HG03280 (cell line): ENCODE results near the gene PDCD5.
"Not testable (repeated sequence)": the region's sequence is repeated elsewhere in the genome, so short reads cannot be mapped to it uniquely, and the experiment has no call there.

ENCODE experiments used
- ATAC-seq: cut with Tn5 transposase; IDR thresholded peaks from one replicate; pipeline ENCODE4 v1.9.1; 2021; ENCODE audit warnings: mild to moderate bottlenecking, moderate library complexity; ENCODE audit not compliant: unreplicated experiment

Gene PDCD5

DNA sequence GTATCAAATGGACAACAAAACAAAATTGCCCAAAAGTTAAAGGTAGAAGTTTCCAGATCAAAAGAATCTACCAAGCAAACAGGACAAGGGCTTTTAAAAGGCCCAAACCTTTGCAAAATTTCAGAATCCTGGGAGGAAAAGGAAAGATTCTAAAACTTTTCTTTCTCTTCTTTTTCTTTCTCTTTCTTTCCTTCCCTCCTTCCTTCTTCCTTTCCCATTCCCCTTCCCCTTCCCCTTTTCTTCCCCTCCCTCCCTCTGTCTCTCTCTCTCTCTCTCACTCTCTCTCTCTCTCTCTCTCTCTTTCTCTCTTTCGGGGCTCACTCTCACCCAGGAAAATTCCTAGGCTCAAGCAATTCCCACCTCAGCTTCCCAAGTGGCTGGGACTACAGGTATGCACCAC is 4.2 kb upstream of the PDCD5 start:
- ATAC-seq = no peak

DNA sequence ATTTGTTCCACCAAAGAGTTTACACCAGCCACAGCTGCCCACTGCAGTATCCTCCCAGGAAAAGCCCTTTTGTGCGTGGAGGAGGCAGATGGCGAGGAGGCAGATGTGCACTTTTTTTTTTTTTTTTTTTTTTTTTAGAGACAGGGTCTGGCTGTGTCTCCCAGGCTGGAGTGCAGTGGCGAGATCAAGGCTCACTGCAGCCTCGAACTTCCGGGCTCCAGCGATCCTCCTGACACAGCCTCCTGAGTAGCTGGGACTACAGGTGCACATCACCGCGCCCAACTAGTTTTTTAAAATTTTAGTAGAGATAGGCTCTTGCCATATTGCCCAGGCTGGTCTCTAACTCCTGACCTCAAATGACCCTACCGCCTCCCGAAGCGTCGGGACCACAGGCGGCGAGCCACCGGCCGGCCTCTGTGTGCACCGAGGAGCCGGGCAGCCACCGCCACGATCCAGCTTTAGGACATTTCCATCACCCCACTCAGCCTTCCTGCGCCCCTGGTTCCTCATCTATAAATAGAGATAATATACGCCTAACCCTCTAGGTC is 563 bp upstream of the PDCD5 start:
- peak; percentile 21 for ATAC-seq

DNA sequence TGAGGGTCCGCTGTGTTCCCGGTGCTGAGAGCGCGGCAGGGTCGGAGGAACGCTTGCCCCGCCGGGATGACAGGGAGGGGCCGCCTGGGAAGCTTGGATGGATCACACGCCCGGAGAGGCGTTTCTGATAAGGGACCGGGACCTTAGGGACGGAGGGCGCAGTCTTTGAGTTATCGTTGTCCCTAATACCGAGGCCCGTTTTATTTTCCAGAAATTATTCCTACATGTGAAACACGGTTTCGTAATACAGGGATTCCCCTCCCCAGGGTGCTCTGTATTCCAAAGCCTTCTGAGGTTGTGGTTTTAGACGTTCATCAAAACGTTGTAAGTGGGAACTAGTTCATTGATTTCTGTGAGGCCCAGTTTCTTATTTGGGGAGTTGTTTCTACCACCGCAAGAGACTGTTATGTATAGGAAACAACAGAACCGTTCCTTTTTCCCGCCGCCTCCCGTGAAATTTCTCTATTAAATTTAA is 752 bp downstream of the PDCD5 start:
- peak; percentile 10 for ATAC-seq

DNA sequence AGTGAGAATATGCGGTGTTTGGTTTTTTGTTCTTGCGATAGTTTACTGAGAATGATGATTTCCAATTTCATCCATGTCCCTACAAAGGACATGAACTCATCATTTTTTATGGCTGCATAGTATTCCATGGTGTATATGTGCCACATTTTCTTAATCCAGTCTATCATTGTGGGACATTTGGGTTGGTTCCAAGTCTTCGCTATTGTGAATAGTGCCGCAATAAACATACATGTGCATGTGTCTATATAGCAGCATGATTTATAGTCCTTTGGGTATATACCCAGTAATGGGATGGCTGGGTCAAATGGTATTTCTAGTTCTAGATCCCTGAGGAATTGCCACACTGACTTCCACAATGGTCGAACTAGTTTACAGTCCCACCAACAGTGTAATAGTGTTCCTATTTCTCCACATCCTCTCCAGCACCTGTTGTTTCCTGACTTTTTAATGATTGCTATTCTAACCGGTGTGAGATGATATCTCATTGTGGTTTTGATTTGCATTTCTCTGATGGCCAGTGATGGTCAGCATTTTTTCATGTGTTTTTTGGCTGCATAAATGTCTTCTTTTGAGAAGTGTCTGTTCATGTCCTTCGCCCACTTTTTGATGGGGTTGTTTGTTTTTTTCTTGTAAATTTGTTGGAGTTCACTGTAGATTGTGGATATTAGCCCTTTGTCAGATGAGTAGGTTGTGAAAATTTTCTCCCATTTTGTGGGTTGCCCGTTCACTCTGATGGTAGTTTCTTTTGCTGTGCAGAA is 6.9 kb downstream of the PDCD5 start:
- not testable (repeated sequence) for ATAC-seq

DNA sequence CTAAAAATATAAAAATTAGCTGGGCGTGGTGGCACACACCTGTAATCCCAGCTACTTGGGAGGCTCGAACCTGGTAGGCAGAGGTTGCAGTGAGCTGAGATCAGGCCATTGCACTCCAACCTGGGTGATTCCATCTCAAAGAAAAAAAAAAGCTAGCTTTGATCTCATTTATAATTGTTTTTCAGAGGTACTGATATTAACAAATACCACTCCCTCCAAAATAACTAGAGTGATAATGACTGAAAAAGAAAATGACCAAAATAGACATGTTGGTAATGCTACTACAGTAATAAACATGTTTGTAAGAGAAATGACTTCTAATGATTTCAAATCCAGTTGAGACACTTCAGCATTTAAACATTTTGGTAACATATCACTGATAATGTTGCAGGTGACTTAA is 13.0 kb downstream of the PDCD5 start:
- ATAC-seq = no peak

DNA sequence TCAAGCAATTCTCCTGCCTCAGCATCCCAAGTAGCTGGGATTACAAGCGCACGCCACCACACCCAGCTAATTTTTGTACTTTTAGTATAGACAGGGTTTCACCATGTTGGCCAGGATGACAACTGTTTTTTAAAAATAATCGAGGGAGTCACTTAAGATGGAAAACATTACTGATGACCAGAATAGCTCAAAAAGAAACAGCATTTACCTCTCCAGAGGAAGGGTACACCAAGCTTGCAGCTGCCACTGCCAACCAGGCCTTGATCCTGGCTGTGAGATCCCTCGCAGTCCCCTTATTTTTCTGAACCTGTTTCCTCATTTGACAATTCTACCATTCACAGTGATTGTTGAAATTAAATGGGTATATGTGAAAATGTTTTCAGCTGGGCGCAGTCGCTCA is 14.5 kb downstream of the PDCD5 start:
- ATAC-seq = no peak

DNA sequence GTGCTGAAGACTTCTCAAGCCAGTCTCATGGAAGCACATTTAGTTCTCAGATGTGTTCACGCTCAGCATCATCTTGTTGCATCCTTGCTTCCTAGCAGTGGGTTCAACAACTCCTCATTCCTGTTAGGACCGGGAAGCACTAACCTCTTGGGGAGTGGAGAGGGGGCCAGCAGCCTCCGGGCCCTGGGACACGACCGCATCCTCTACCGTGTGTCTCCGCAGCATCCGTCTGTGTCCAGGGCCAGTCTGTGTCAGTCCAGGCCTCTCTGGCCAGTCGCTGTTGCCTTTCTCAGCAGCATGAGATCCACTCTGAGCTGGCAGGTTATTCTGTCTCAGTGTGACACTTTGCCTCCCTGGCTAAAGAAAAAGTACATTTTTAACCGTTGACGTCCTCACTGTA is 17.0 kb downstream of the PDCD5 start:
- no peak for ATAC-seq

DNA sequence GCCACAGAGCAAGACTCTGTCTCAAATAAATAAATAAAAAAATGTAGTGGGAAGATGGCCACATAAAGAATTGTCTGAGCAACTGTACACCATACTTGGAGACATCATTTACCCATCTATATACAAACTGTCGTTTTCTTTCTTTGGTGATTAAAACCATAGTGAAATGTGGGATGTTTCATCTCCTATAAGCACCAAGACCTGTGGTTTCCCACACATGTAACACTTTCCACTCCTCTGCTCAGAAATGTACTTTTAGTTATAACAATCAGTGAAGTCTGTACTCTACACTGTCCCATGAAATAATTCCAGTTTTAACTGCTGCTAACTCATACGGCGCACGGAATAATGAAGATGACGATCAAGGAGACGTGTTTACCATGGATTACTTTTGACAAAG is 18.3 kb downstream of the PDCD5 start:
- no peak for ATAC-seq

DNA sequence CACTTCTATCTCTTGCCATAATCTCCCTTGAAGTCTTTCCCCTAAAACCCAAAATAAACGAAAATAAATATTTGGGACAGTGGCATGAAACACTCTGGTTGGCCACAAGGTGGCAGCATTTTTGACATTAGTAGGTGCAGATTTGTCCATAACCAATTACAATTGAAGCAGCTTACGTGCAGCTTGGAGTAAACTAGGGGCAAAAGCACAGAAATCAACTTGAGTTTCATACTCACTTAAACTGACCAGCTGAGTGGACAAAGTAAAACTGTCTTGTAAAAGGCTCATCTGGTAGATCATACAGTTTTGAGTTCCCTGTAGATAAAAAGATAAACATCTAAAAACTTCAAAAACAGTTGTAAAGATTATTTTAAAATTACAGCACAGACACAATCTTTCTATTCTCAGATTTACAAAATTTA is 18.8 kb downstream of the PDCD5 start:
- ATAC-seq = no peak

DNA sequence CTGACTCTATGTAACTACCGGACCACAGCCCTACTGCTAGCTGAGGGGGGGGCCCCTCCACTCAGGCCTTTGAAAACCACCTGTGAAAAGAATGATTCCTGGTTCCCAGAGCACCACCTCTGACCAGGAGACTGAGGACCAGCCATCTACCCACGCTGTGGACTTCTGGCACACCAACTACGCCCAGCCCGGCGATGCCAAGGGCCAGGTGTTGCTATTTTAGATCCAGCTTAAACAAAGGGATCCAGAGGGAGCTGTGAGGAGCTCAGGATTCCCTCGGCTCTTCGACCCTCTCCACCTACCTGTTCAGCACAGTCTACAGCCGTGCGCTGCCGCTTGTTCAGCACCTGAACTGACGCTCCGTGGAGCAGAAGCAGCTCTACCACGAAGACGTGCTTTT is 23.0 kb downstream of the PDCD5 start:
- ATAC-seq = no peak

DNA sequence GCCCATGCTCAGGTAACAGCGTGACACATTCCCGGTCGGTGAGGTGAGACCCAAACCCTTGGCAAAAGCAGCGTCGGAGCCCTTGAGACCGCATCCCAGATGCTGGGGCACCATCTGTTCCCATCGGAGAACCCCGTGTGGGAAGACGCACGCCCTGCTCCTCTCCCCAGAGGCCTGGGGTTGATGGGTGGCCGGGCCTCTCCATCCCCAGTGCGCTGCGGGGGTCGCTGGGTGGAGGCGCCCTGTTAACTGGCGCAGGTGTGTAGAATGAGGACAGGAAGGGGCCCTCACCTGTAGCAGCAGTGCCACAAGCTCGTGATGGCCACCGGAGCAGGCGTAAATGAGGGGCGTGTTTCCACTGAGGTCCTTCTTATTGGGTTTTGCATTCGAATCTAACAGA is 24.6 kb downstream of the PDCD5 start:
- ATAC-seq = no peak

DNA sequence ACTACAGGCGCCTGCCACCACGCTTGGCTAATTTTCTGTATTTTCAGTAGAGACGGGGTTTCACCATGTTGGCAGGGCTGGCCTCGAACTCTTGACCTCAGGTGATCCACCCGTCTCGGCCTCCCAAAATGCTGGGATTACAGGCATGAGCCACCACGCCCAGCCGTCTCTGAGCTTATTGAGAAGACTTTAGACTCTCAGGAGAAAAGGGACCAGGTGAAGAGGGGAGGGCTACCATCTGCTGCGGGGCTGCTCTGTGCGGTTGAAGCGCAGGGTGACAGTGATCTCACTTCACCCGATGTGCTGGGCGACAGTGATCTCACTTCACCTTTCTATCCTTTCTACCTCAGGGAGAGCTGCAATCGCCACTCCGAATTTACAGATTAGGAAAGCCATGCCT is 25.3 kb downstream of the PDCD5 start:
- ATAC-seq = no peak

DNA sequence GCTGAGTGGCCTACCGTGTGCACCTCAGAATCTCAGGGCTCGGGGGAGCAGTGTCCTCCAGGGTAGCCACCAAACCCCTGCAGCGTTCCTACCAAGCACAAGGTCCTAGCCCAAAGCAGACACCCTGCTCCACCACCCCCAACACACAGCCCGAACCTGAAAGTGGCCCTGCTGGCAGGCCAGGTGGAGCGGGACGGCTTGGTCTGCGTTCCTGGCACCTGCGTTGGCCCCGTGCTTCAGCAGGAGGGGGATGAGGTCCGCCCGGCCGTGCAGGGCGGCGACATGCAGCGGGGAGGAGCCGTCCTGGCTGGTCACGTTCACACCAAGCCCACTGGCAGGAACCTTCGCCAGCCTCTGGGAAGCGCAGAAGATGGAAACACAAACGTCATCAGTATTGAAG is 26.5 kb downstream of the PDCD5 start:
- ATAC-seq = no peak

DNA sequence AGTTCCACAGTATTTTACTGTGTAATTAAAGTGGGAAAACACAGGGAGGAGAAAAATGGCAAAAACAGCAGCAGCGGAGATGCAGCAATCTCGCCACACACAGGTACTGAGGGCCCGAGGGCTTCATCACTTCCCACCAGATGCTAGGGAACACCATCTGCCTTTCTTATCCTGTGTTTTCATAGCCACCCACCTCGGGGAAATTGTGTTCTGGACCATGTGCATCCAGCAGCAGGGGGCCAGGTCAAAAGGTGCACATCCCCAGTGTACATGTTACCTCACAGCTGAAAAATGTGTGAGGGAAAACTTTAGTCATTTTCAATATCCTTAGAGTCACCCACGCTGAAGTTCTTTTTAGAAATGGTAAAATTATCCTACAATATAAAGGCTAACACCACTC is 30.2 kb downstream of the PDCD5 start:
- ATAC-seq = no peak

DNA sequence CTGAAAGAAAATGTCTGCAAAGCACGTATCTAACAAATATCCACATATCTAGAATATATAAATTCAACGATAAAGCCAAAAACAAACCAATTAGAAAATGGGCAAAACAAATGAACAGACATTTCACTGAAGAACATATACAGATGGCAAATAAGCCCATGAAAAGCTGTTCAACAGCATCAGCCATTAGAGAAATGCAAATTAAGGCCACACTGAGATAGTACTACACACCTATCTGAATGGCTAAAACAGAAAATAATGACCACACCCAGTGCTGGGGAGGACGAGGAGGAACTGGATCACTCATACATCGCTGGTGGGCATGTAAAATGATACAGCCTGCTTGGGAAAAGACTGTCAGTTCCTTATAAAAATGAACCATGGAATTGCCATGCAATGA is 32.0 kb downstream of the PDCD5 start:
- no peak for ATAC-seq

DNA sequence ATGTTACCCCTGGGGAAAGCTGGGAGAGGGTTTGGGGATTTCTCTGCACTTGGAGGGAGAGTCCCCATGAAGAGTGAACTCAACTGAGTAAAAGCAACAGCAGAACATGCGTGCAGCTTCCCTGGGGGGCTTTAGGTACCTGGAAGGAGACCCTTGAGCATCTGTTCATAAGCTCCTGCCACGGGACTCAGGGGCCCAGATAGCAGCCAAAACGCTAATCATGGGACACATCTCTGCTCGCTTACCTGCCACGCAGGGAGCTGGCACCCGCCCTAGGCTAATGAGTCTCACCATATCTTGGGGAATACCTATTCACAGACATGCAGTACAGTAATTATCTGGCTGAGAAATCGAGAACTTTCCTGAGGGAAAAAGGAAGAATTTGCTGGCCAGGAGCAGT is 33.9 kb downstream of the PDCD5 start:
- no peak for ATAC-seq

DNA sequence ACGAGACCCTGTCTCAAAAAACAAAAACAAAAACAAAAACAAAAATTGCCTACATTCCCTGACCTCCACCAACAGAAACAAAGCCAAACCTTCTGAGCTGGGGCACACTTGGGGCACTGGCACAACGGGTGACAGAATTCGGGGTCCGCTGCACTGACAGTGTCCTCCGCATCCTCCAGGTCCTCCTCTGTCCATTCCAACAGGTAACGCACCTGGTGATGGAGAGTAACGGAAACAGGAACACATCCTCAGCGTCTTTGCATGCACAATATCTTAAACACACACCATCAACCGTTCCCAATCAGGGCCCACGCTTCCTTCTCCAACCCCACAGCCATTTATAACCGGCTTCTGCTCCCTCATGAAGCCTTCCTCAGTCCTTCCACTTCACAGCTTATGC is 34.6 kb downstream of the PDCD5 start:
- no peak for ATAC-seq

DNA sequence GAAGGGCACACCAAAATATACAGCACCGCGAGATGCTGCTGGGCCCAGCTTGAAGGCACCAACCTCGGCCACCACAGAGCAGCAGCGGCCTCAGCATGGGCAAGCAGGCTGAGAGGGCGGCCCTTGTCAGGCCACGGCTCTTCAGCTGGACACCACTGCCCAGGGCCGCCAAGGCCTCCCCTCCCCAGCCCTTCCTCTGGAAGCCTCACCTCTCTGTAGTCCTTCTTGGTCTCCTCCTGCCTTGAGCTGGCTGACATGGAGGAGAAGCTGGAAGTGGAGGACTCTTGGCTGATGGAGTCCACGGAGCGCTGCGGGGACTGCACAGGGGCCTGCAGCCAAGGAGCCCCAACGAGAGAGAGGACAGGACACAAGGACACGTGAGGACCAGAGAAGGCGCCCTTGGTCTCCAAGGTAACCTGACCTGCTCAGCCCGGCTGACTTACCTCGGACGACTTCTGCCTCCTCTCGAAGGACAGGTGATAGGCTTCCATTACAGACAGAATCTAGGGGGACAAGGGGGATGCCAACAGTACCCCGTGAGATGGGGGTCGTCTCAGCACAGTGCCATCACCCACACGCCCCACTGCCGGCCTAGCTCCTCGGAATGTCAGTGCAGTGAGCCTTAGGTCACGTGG is 38.2 kb downstream of the PDCD5 start:
- ATAC-seq = no peak

DNA sequence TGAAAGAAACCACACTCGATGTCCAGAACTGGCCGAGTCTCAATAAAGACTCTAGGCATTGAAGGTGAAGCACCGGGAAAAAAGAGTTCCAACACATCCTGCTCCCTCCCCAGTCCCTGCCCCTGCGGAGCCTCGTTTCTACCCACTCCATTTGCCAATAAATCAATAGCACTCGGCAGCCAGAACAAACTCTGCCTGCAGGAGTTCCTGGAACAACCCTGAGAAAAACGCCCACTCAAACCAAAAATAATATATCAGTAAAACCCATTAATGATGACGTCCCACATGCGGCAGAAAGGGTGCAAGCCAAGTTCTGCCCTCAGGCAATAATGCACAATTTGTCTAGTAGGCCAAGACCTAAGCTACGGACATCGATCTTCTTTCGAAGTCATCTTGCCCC is 41.0 kb downstream of the PDCD5 start:
- no peak for ATAC-seq

DNA sequence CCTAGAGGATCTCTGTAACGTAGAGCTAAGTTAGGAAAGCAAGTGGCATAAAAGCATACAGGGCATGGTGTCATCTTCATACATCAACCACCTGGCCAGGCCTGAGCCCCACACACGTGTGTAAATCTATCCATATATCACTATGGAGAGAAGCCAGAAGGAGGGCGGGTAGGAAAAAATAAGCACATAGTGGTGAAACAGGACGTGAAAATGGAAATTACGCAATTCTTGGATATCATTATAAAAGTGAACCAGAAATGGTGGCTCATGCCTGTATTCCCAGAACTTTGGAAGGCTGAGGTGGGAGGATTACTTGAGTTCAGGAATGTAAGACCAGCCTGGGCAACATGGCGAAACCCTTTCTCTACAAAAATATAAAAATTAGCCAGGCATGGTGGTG is 43.4 kb downstream of the PDCD5 start:
- ATAC-seq = no peak

DNA sequence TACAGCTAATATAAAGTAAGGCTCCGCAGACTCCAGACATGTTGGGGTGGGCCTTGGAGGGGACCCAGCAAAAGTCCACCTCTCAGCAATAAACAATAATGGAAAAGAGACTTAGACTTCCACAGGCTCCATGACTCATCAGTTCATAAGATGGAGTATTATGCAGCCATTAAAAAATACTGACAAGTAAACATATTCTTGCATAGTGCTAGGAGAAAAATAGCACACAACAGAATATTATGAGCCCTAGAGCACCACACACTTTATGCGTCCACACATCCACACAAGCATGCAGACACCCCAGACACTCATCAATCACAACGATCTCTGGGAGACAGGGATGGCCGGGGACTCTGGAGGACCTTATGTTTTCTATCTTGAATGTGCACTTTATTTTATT is 46.0 kb downstream of the PDCD5 start:
- no peak for ATAC-seq

DNA sequence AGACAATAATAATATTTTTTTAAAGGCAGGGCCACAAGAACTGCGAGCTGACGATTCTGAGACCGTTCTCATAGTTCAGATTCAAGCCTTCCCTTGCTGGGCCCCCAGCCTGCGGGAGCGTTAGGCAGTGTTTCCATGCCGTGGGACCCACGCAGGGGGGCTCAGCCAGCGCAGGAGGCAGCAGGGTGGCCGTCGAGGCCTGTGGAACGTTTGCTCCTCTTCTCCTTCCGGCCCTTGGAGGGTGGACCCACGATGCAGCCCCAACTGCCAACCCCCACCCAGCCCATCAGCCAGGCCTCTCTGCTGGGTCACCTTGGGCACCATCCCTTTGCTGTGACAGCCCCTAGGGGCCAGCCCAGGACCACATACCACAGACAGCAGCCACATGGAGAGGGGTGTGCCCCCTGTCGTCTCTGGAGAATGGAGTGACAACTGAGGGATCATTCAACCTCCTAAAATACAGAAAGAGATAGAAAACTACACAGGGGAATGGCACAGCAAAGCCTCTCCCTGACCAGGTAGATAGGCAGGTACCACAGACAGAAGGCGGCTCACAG is 46.8 kb downstream of the PDCD5 start:
- no peak for ATAC-seq
